Measurements from ENCODE around the gene CYP17A1.

DNA sequence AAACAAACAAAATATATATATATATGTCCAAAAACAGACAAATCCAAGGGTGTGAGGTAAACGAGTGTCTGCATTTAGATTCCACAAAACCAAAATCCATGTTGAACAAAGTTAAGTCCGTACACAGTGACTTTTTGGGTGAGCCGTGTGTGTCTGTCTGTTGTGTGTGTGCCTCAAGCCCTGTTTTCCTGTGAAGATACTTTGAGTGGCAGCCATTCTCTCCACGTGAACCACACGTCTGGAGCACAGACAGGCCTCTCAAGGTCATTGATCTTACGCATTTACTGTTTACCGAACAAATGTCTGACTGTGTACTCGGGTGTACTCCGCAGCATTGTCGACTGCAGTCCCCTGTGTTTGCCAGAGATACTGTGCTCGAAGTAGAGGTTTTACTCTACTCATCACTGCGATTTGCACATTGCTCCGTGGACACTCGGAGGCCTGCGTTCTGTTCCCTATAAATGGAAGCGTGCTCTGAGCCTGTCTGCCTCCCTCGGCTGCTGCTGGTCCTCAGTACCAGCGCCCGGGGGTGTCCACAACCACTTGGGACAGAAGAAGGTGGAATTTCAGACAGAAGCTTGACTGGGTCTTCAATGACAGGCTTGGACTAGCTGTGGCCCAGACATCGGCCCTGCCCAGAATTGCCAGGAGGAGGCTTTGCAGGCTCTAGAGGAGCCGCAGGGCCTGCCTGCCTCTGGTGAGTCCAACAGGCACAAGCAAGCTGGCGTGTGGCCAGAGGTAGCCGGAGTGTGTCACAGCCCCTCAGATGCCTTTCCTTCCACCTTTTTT is 22.1 kb downstream of the CYP17A1 start:
- TF ChIP-seq, protein P1, sequence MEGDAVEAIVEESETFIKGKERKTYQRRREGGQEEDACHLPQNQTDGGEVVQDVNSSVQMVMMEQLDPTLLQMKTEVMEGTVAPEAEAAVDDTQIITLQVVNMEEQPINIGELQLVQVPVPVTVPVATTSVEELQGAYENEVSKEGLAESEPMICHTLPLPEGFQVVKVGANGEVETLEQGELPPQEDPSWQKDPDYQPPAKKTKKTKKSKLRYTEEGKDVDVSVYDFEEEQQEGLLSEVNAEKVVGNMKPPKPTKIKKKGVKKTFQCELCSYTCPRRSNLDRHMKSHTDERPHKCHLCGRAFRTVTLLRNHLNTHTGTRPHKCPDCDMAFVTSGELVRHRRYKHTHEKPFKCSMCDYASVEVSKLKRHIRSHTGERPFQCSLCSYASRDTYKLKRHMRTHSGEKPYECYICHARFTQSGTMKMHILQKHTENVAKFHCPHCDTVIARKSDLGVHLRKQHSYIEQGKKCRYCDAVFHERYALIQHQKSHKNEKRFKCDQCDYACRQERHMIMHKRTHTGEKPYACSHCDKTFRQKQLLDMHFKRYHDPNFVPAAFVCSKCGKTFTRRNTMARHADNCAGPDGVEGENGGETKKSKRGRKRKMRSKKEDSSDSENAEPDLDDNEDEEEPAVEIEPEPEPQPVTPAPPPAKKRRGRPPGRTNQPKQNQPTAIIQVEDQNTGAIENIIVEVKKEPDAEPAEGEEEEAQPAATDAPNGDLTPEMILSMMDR (IDR thresholded peaks at IDR 0.05), result no peak
- TF ChIP-seq POLR2A (IDR thresholded peaks at IDR 0.05), result peak in 1 of 2 donors; percentile 3
